Colonic mucosa (tissue), 4 donors: ENCODE data around the gene NARS2. TPM values are rescaled to one million over a fixed set of nuclear protein-coding genes. Genes with fewer than 3 reads are reported as not detected.

Source experiments
- DNase-seq: peaks from one replicate; pipeline ENCODE4 v3.0.0-alpha.2; 2020
- H3K27ac ChIP-seq: fragments of 200-600 bp; one replicate; pipeline ENCODE4 v1.8.0; 2021
- H3K27me3 ChIP-seq: fragments of 200-600 bp; one replicate; pipeline ENCODE4 v1.8.0; 2021
- H3K36me3 ChIP-seq: fragments of 200-600 bp; one replicate; pipeline ENCODE4 v1.8.0; 2021
- H3K4me1 ChIP-seq: fragments of 200-600 bp; one replicate; pipeline ENCODE4 v1.8.0; 2021; ENCODE audit warnings: mild to moderate bottlenecking
- H3K4me3 ChIP-seq: fragments of 200-600 bp; one replicate; pipeline ENCODE4 v1.8.0; 2021
- H3K9ac ChIP-seq, 2 donors: one replicate each; pipeline ENCODE4 v1.7.0; 2013; ENCODE audit warnings: control low read depth in 2 of 2, low read depth in 2 of 2, low read length in 2 of 2
- H3K9me3 ChIP-seq: fragments of 200-600 bp; one replicate; pipeline ENCODE4 v1.8.0; 2021
- CTCF ChIP-seq: fragments of 200-600 bp; IDR thresholded peaks from one replicate; pipeline ENCODE4 v1.8.0; 2022; ENCODE audit warnings: antibody characterized with exemption, mild to moderate bottlenecking
- intact Hi-C: fragments of 100-400 bp; cut with DNase I; formaldehyde crosslinking; loops from one replicate; pipeline ENCODE4 v1.14.1; 2022
- total RNA-seq, 2 donors: library from RNA; stranded (reverse); fragmentation: NEBNext Ultra II Directional in 1 of 2; extraction: Animal tissue kit (Norgen Biotek cat#: 25700) in 1 of 2; gene quantifications; one replicate each; pipeline ENCODE4 v1.2.1, GENCODE V29; 2021
- donor health status: healthy.
- donor health status: DM: no; HTN: no; CAD: no.
- donor health status: DM: no; HTN: no; CAD: no.

Gene NARS2
- total RNA-seq, 2 donors from 2014 or later, result 15.0 to 23.7 TPM

GRCh38 chr11:78428266-78428636, 146.4 kb downstream of the NARS2 start:
- Histone ChIP-seq H3K4me1 (peaks cover 11% of the 10 kb centered on the region), H3K4me3 (no peak overlapping the region), H3K27me3 (no peaks in the 10 kb centered on the region), H3K36me3 (no peaks in the 10 kb centered on the region), H3K9me3 (no peaks in the 10 kb centered on the region), H3K9ac (no peak overlapping the region), H3K27ac (no peak overlapping the region)
- no peak for TF ChIP-seq CTCF
- no peak for DNase-seq
- intact Hi-C loops, result loop anchor here (5.0 kb wide), 1 partner anchor 201 kb away; no protein-coding TSS in a partner anchor

GRCh38 chr11:78427615-78428265, 146.9 kb downstream of the NARS2 start:
- DNase-seq, result no peak
- Histone ChIP-seq H3K4me1 (peaks cover 11% of the 10 kb centered on the region), H3K27ac (no peak overlapping the region), H3K9ac (no peak overlapping the region), H3K27me3 (no peaks in the 10 kb centered on the region), H3K36me3 (no peaks in the 10 kb centered on the region), H3K9me3 (no peaks in the 10 kb centered on the region), H3K4me3 (no peak overlapping the region)
- intact Hi-C loops, result loop anchor here (5.0 kb wide), 1 partner anchor 200 kb away; no protein-coding TSS in a partner anchor
- TF ChIP-seq CTCF, result no peak

GRCh38 chr11:78426845-78427244, 147.8 kb downstream of the NARS2 start:
- DNase-seq, result no peak
- Histone ChIP-seq H3K36me3 (no peaks in the 10 kb centered on the region), H3K9ac (no peak overlapping the region), H3K27ac (no peak overlapping the region), H3K4me3 (no peak overlapping the region), H3K27me3 (no peaks in the 10 kb centered on the region), H3K4me1 (peaks cover 11% of the 10 kb centered on the region), H3K9me3 (no peaks in the 10 kb centered on the region)
- intact Hi-C loops, result loop anchor here (5.0 kb wide), 1 partner anchor 200 kb away; no protein-coding TSS in a partner anchor
- TF ChIP-seq CTCF, result no peak

- intact Hi-C loops, result loop anchor here (5.0 kb wide), 1 partner anchor 198 kb away; no protein-coding TSS in a partner anchor
- H3K9me3 ChIP-seq, result no peaks in the 10 kb centered on the region
- TF ChIP-seq CTCF, result no peak
- no peak for DNase-seq
- H3K27ac ChIP-seq, result peak overlapping the region; percentile 42
- H3K36me3 ChIP-seq, result no peaks in the 10 kb centered on the region
- H3K27me3 ChIP-seq, result no peaks in the 10 kb centered on the region
- H3K4me3 ChIP-seq, result no peak overlapping the region
- no peak overlapping the region for H3K9ac ChIP-seq
- peaks cover 11% of the 10 kb centered on the region for H3K4me1 ChIP-seq
These were observed 149.1 kb downstream of the NARS2 start for GRCh38 chr11:78425399-78426070.

- intact Hi-C loops, result loop anchor here (5.0 kb wide), 2 partner anchors 197 to 277 kb away; no protein-coding TSS in a partner anchor
These were observed 150.1 kb downstream of the NARS2 start for GRCh38 chr11:78424334-78425270.

More at GRCh38 chr11:78424334-78425270, 150.1 kb downstream of the NARS2 start:
- TF ChIP-seq CTCF, result no peak
- peaks cover 11% of the 10 kb centered on the region for H3K4me1 ChIP-seq
- no peak overlapping the region for H3K9ac ChIP-seq
- DNase-seq, result no peak
- no peak overlapping the region for H3K4me3 ChIP-seq
- H3K27me3 ChIP-seq, result no peaks in the 10 kb centered on the region
- H3K27ac ChIP-seq, result peak overlapping the region; percentile 42
- no peaks in the 10 kb centered on the region for H3K36me3 ChIP-seq
- H3K9me3 ChIP-seq, result no peaks in the 10 kb centered on the region
